B cell (primary cell): ENCODE data around the gene ZNF710. TPM values are rescaled to one million over a fixed set of nuclear protein-coding genes. Genes with fewer than 3 reads are reported as not detected.

ENCODE experiments used
- ATAC-seq: fragments of 200-7000 bp; cut with Tn5 transposase; one replicate; pipeline ENCODE4 v1.10.0; 2021; ENCODE audit warnings: low read depth, mild to moderate bottlenecking, moderate number of reproducible peaks, moderate library complexity
- CTCF ChIA-PET: fragments of 350-600 bp; sonication (Branson Sonifier 250); formaldehyde crosslinking; loops from one replicate; lab custom pipeline; 2021; ENCODE audit warnings: antibody characterized with exemption, inconsistent platforms; lab: Charles Lee
- POLR2A ChIA-PET: fragments of 350-600 bp; sonication (Branson Sonifier 250); formaldehyde crosslinking; loops from one replicate; lab custom pipeline; 2021; ENCODE audit warnings: antibody characterized with exemption; lab: Charles Lee
- DNase-seq: peaks from one replicate; pipeline ENCODE4 v3.0.0; 2013
- H2AFZ ChIP-seq: 2 replicates; pipeline ENCODE4 v1.6.1; 2012; ENCODE audit warnings: mild to moderate bottlenecking, low read depth, low read length; ENCODE audit not compliant: insufficient read depth, poor library complexity, severe bottlenecking
- H3K27ac ChIP-seq, 2 donors: 1 replicate in 1 of 2; 2 replicates in 1 of 2; pipeline ENCODE4 v1.5.1; 2012 to 2013; ENCODE audit warnings: low read length in 2 of 2, mild to moderate bottlenecking in 2 of 2, moderate library complexity in 1 of 2
- H3K27me3 ChIP-seq, 4 experiments: fragments of 200-600 bp in 1 of 4; sonication (generic) in 1 of 4; replicated peaks in 1 of 4; 1 replicate in 2 of 4; 2 replicates in 2 of 4; pipeline versions ENCODE4 v1.6.1 to v1.7.0; 2013 to 2016; ENCODE audit warnings: low read length in 3 of 4, mild to moderate bottlenecking in 2 of 4, mixed read lengths in 1 of 4, moderate library complexity in 1 of 4; ENCODE audit not compliant: insufficient read depth in 4 of 4, control insufficient read depth in 3 of 4; ENCODE audit errors: control extremely low read depth in 1 of 4
- H3K36me3 ChIP-seq, 2 experiments: replicated peaks in 1 of 2; 1 replicate in 1 of 2; 2 replicates in 1 of 2; pipeline versions ENCODE4 v1.6.1 to v1.7.1; 2013; ENCODE audit warnings: low read length in 1 of 2; ENCODE audit not compliant: insufficient read depth in 2 of 2, control insufficient read depth in 1 of 2; ENCODE audit errors: control extremely low read depth in 1 of 2, extremely low read depth in 1 of 2
- H3K4me1 ChIP-seq, 2 donors: fragments of 200-600 bp in 1 of 2; sonication (generic) in 1 of 2; 1 replicate in 1 of 2; 2 replicates in 1 of 2; pipeline versions ENCODE4 v1.5.1 to v1.6.1; 2013 to 2017; ENCODE audit warnings: low read length in 2 of 2; ENCODE audit not compliant: control insufficient read depth in 2 of 2, insufficient read depth in 2 of 2
- H3K4me2 ChIP-seq: replicated peaks from 2 replicates; pipeline ENCODE3; 2012; ENCODE audit warnings: mild to moderate bottlenecking, low read depth, low read length; ENCODE audit not compliant: poor library complexity, severe bottlenecking
- H3K4me3 ChIP-seq, 5 experiments: fragments of 200-600 bp in 1 of 5; sonication (generic) in 1 of 5; 1 replicate in 3 of 5; 2 replicates in 2 of 5; pipeline versions ENCODE4 v1.5.1 to v1.7.0; 2011 to 2016; ENCODE audit warnings: low read length in 4 of 5, mild to moderate bottlenecking in 4 of 5, low read depth in 2 of 5, control low read depth in 1 of 5, moderate library complexity in 1 of 5; ENCODE audit not compliant: insufficient read depth in 1 of 5; ENCODE audit errors: control extremely low read depth in 1 of 5, extremely low read depth in 1 of 5
- H3K79me2 ChIP-seq: fragments of 200-600 bp; sonication (generic); one replicate; pipeline ENCODE4 v1.6.0; 2016; ENCODE audit warnings: low read length; ENCODE audit not compliant: control insufficient read depth, insufficient read depth
- H3K9ac ChIP-seq: fragments of 200-600 bp; sonication (generic); 2 replicates; pipeline ENCODE4 v1.6.1; 2017; ENCODE audit warnings: mild to moderate bottlenecking, low read length, moderate library complexity
- H3K9me3 ChIP-seq, 3 donors: one replicate each; pipeline versions ENCODE4 v1.6.1 to v1.7.1; 2013; ENCODE audit warnings: low read length in 2 of 3; ENCODE audit not compliant: control insufficient read depth in 2 of 3, insufficient read depth in 1 of 3; ENCODE audit errors: control extremely low read depth in 1 of 3
- H4K20me1 ChIP-seq: 2 replicates; pipeline ENCODE4 v1.6.0; 2012; ENCODE audit warnings: mild to moderate bottlenecking, low read length; ENCODE audit not compliant: insufficient read depth, control insufficient read depth, poor library complexity, severe bottlenecking
- H3K27ac Mint-ChIP-seq: one replicate; pipeline ENCODE4 v1.8.0; 2021; ENCODE audit warnings: mixed read lengths
- H3K27me3 Mint-ChIP-seq: one replicate; pipeline ENCODE4 v1.8.0; 2021; ENCODE audit warnings: mixed read lengths
- H3K4me1 Mint-ChIP-seq: one replicate; pipeline ENCODE4 v1.8.0; 2021; ENCODE audit warnings: mixed read lengths
- H3K4me3 Mint-ChIP-seq: one replicate; pipeline ENCODE4 v1.8.0; 2021; ENCODE audit warnings: mixed read lengths
- H3K9me3 Mint-ChIP-seq: one replicate; pipeline ENCODE4 v1.8.0; 2022; ENCODE audit warnings: mixed read lengths; ENCODE audit not compliant: insufficient read depth
- CTCF ChIP-seq: fragments of 200-600 bp; IDR thresholded peaks from one replicate; pipeline ENCODE4 v1.8.0; 2022; ENCODE audit warnings: antibody characterized with exemption, mild to moderate bottlenecking
- EZH2 ChIP-seq: IDR thresholded peaks from 2 replicates; pipeline ENCODE4 v1.6.1; 2012; ENCODE audit warnings: borderline replicate concordance, low read depth, mild to moderate bottlenecking, moderate library complexity, low read length; ENCODE audit not compliant: insufficient read depth, poor library complexity, severe bottlenecking
- WGBS: methylation state at CpG from one replicate; pipeline ENCODE4 v1.1.5; 2013; ENCODE audit warnings: missing lambda C conversion rate; ENCODE audit not compliant: insufficient coverage; 5-methylcytosine and 5-hydroxymethylcytosine counted together
- intact Hi-C: fragments of 100-400 bp; cut with micrococcal nuclease; formaldehyde crosslinking; loops from one replicate; pipeline ENCODE4 v1.10.0; 2022
- polyA plus RNA-seq: library from polyadenylated mRNA; depleted of rRNA; stranded (reverse); fragments of >200 nt; gene quantifications from 2 replicates; pipeline ENCODE4 v1.2.3, GENCODE V29; 2012
- total RNA-seq, 2 donors: library from RNA; stranded (reverse); fragments of 120-200 nt in 1 of 2; gene quantifications; 1 replicate in 1 of 2; 2 replicates in 1 of 2; pipeline versions ENCODE4 v1.2.3 to v1.2.4, GENCODE V29; 2013 to 2022

ZNF710 gene
- total and polyA plus RNA-seq, 2 donors (not counting 1 experiment from before 2014, with no cell fraction given): 8.7 to 38.7 TPM

GRCh38 chr15:90049030-90049429, 47.9 kb downstream of the ZNF710 start:
- CTCF ChIA-PET: interaction anchor here (0.7 to 3.0 kb wide), 5 partner anchors 10 to 288 kb away, joined by 3 to 13 read pairs (median 3); no protein-coding TSS in a partner anchor
- Histone ChIP-seq H2AFZ (no peak overlapping the region), H3K4me2 (no peak overlapping the region), H3K4me3 (no peak overlapping the region), H3K4me1 (peaks cover 40 to 55% of the 10 kb centered on the region in 2 donors), H3K36me3 (no peaks in the 10 kb centered on the region), H3K9me3 (no peaks in the 10 kb centered on the region), H3K9ac (no peak overlapping the region), H4K20me1 (no peaks in the 10 kb centered on the region), H3K27ac (no peak overlapping the region), H3K27me3 (no peaks in the 10 kb centered on the region), H3K79me2 (peaks cover 86% of the 10 kb centered on the region)
- DNase-seq (no peak), ATAC-seq (no peak)
- TF ChIP-seq EZH2: no peak
- no peak for TF ChIP-seq CTCF
- no peaks in the 10 kb centered on the region for H3K9me3 Mint-ChIP-seq
- no peak overlapping the region for H3K4me3 Mint-ChIP-seq
- intact Hi-C loops: no loop called here
- POLR2A ChIA-PET: interaction anchor here (0.6 to 1.2 kb wide), 2 partner anchors 16 to 151 kb away, joined by 3 read pairs; no protein-coding TSS in a partner anchor
- H3K27me3 Mint-ChIP-seq: no peaks in the 10 kb centered on the region
- no peak overlapping the region for H3K27ac Mint-ChIP-seq
- 98% methylated on average over 5 of the region's 5 CpGs for WGBS
- peaks cover 69% of the 10 kb centered on the region for H3K4me1 Mint-ChIP-seq
